Measurements from ENCODE around the gene NOG.

Gene NOG

DNA sequence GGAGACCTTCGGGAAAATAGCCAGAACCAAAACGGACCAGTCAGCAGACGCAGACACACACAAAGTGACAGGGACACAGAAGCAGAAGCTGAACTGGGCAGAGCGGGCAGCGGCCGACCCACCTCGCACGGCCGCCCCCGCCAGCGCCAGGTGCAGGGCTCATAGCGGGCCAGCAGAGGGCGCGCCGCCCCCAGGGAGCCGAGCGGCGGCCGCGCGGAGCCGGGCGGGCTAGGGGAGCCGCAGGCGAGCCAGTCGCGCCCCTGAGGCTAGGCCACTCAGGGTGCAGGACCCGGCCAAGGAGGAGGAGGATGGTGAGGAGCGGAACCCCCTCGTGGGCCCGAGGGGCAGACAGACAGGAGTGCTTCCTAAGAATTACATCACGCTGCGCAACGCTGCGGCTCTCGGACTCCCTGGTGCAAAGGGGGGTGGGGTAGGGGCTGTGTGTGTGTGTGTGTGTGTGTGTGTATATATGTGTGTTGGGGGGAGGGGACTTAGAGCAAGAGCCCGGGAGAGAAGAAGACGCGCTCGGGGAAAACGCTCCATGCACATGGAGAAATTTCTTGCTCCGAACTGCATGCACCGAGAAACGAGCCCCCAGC is 913 bp upstream of the NOG start:
- TF ChIP-seq, protein P1, sequence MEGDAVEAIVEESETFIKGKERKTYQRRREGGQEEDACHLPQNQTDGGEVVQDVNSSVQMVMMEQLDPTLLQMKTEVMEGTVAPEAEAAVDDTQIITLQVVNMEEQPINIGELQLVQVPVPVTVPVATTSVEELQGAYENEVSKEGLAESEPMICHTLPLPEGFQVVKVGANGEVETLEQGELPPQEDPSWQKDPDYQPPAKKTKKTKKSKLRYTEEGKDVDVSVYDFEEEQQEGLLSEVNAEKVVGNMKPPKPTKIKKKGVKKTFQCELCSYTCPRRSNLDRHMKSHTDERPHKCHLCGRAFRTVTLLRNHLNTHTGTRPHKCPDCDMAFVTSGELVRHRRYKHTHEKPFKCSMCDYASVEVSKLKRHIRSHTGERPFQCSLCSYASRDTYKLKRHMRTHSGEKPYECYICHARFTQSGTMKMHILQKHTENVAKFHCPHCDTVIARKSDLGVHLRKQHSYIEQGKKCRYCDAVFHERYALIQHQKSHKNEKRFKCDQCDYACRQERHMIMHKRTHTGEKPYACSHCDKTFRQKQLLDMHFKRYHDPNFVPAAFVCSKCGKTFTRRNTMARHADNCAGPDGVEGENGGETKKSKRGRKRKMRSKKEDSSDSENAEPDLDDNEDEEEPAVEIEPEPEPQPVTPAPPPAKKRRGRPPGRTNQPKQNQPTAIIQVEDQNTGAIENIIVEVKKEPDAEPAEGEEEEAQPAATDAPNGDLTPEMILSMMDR (IDR thresholded peaks at IDR 0.05; ENCODE audit: poor library complexity, severe bottlenecking): peak; percentile 98
- peak overlapping the region; percentile 39 for H3K4me3 ChIP-seq (ENCODE audit: severe bottlenecking)
- peak overlapping the region; percentile 83 for H3K27ac ChIP-seq (ENCODE audit: poor library complexity, severe bottlenecking)
- no peaks in the 10 kb centered on the region for H3K4me1 ChIP-seq (ENCODE audit: insufficient read depth, poor library complexity, severe bottlenecking)
- no peaks in the 10 kb centered on the region for H3K9me3 ChIP-seq (ENCODE audit: severe bottlenecking)
- peaks cover 27% of the 10 kb centered on the region for H3K27me3 ChIP-seq (ENCODE audit: insufficient read depth, poor library complexity, severe bottlenecking)
- H3K36me3 ChIP-seq (ENCODE audit: low read depth): no peaks in the 10 kb centered on the region
- DNase-seq (ENCODE audit: low spot score) (no peak), ATAC-seq (ENCODE audit: low read depth) (peak; percentile 35)

DNA sequence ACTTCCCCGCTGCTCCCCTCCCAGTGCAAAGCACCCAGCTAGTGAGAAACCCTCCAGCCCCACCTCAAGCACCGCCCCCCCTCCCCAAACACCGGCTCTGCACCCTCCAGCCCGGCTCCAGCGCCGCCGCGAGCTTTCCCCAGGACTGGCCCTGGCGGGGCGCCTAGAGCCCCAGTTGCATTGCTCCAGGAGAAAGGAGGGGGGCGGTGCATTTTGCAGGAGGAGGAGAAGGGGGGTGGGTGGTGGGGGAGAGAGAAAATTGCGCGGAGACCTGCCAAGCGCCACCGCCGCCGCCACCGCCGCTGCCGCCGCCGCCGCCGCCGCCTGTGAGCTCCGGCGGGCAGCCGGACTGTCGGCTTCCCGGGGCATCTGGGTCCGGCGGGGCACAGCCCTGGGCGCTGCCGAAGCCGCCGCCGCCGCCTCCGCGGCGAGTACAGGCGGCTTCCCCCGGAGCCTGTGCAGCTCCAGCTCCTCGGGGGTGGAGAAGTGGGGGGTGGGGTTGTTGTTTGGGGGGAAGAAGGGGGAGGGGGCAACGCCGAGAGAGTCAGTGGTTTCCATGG is 333 bp upstream of the NOG start:
- Histone ChIP-seq H3K4me3 (ENCODE audit: severe bottlenecking) (peak overlapping the region; percentile 39), H3K27me3 (ENCODE audit: insufficient read depth, poor library complexity, severe bottlenecking) (peaks cover 31% of the 10 kb centered on the region), H3K27ac (ENCODE audit: poor library complexity, severe bottlenecking) (peak overlapping the region; percentile 83), H3K4me1 (ENCODE audit: insufficient read depth, poor library complexity, severe bottlenecking) (no peaks in the 10 kb centered on the region), H3K36me3 (ENCODE audit: low read depth) (no peaks in the 10 kb centered on the region), H3K9me3 (ENCODE audit: severe bottlenecking) (no peaks in the 10 kb centered on the region)
- peak; percentile 52 for ATAC-seq (ENCODE audit: low read depth)
- TF ChIP-seq, protein P1 (IDR thresholded peaks at IDR 0.05; ENCODE audit: poor library complexity, severe bottlenecking): no peak
- DNase-seq (ENCODE audit: low spot score): peak; percentile 84

DNA sequence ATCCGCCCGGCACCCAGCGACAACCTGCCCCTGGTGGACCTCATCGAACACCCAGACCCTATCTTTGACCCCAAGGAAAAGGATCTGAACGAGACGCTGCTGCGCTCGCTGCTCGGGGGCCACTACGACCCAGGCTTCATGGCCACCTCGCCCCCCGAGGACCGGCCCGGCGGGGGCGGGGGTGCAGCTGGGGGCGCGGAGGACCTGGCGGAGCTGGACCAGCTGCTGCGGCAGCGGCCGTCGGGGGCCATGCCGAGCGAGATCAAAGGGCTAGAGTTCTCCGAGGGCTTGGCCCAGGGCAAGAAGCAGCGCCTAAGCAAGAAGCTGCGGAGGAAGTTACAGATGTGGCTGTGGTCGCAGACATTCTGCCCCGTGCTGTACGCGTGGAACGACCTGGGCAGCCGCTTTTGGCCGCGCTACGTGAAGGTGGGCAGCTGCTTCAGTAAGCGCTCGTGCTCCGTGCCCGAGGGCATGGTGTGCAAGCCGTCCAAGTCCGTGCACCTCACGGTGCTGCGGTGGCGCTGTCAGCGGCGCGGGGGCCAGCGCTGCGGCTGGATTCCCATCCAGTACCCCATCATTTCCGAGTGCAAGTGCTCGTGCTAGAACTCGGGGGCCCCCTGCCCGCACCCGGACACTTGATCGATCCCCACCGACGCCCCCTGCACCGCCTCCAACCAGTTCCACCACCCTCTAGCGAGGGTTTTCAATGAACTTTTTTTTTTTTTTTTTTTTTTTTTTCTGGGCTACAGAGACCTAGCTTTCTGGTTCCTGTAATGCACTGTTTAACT is 1.0 kb downstream of the NOG start:
- Histone ChIP-seq H3K27ac (ENCODE audit: poor library complexity, severe bottlenecking) (peak overlapping the region; percentile 83), H3K4me1 (ENCODE audit: insufficient read depth, poor library complexity, severe bottlenecking) (no peaks in the 10 kb centered on the region), H3K27me3 (ENCODE audit: insufficient read depth, poor library complexity, severe bottlenecking) (peaks cover 24% of the 10 kb centered on the region), H3K36me3 (ENCODE audit: low read depth) (no peaks in the 10 kb centered on the region), H3K9me3 (ENCODE audit: severe bottlenecking) (no peaks in the 10 kb centered on the region), H3K4me3 (ENCODE audit: severe bottlenecking) (peak overlapping the region; percentile 39)
- DNase-seq (ENCODE audit: low spot score) (no peak), ATAC-seq (ENCODE audit: low read depth) (peak; percentile 12)
- TF ChIP-seq, protein P1 (IDR thresholded peaks at IDR 0.05; ENCODE audit: poor library complexity, severe bottlenecking): peak; percentile 31

DNA sequence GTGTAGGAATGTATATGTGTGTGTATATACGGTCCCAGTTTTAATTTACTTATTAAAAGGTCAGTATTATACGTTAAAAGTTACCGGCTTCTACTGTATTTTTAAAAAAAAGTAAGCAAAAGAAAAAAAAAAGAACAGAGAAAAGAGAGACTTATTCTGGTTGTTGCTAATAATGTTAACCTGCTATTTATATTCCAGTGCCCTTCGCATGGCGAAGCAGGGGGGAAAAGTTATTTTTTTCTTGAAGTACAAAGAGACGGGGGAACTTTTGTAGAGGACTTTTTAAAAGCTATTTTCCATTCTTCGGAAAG is 1.6 kb downstream of the NOG start:
- DNase-seq (ENCODE audit: low spot score): no peak
- Histone ChIP-seq H3K27me3 (ENCODE audit: insufficient read depth, poor library complexity, severe bottlenecking) (peaks cover 24% of the 10 kb centered on the region), H3K27ac (ENCODE audit: poor library complexity, severe bottlenecking) (peak overlapping the region; percentile 83), H3K4me1 (ENCODE audit: insufficient read depth, poor library complexity, severe bottlenecking) (no peaks in the 10 kb centered on the region), H3K36me3 (ENCODE audit: low read depth) (no peaks in the 10 kb centered on the region), H3K4me3 (ENCODE audit: severe bottlenecking) (peak overlapping the region; percentile 39), H3K9me3 (ENCODE audit: severe bottlenecking) (no peaks in the 10 kb centered on the region)
- ATAC-seq (ENCODE audit: low read depth): no peak
- TF ChIP-seq, protein P1 (IDR thresholded peaks at IDR 0.05; ENCODE audit: poor library complexity, severe bottlenecking): no peak

Data from RWPE2 (cell line).